ENCODE results near the gene ZNF502. TPM values are rescaled to one million over a fixed set of nuclear protein-coding genes. Genes with fewer than 3 reads are reported as not detected.

The ZNF502 gene
- total RNA-seq, 1 donor from 2014 or later = not detected

- H3K4me1 Mint-ChIP-seq (ENCODE audit: low read depth) = no peaks in the 10 kb centered on the region
- peaks cover 28% of the 10 kb centered on the region for H3K36me3 Mint-ChIP-seq (ENCODE audit: insufficient read depth)
- no peak for DNase-seq (ENCODE audit: low spot score, unreplicated experiment)
- no peaks in the 10 kb centered on the region for H3K27me3 Mint-ChIP-seq
- no peak overlapping the region for H3K4me3 Mint-ChIP-seq (ENCODE audit: low read depth)
- TF ChIP-seq CTCF (IDR thresholded peaks at IDR 0.05; ENCODE audit: unreplicated experiment) = no peak
- H3K27ac Mint-ChIP-seq = no peak overlapping the region
- peaks cover 24% of the 10 kb centered on the region for H3K9me3 Mint-ChIP-seq (ENCODE audit: low read depth)
These were observed 33.9 kb upstream of the ZNF502 start for GRCh38 chr3:44678480-44679116.

GRCh38 chr3:44680921-44681455, 31.5 kb upstream of the ZNF502 start:
- TF ChIP-seq CTCF (IDR thresholded peaks at IDR 0.05; ENCODE audit: unreplicated experiment) = no peak
- no peak for DNase-seq (ENCODE audit: low spot score, unreplicated experiment)
- Mint-ChIP-seq H3K27me3 (no peaks in the 10 kb centered on the region), H3K4me1 (ENCODE audit: low read depth) (peaks cover 3% of the 10 kb centered on the region), H3K4me3 (ENCODE audit: low read depth) (no peak overlapping the region), H3K9me3 (ENCODE audit: low read depth) (peaks cover 27% of the 10 kb centered on the region), H3K36me3 (ENCODE audit: insufficient read depth) (peaks cover 43% of the 10 kb centered on the region), H3K27ac (no peak overlapping the region)

- TF ChIP-seq CTCF (IDR thresholded peaks at IDR 0.05; ENCODE audit: unreplicated experiment) = no peak
- Mint-ChIP-seq H3K4me3 (ENCODE audit: low read depth) (no peak overlapping the region), H3K9me3 (ENCODE audit: low read depth) (peaks cover 36% of the 10 kb centered on the region), H3K27ac (no peak overlapping the region), H3K27me3 (peaks cover 8% of the 10 kb centered on the region), H3K36me3 (ENCODE audit: insufficient read depth) (peaks cover 43% of the 10 kb centered on the region), H3K4me1 (ENCODE audit: low read depth) (peaks cover 3% of the 10 kb centered on the region)
- no peak for DNase-seq (ENCODE audit: low spot score, unreplicated experiment)
These were observed 30.1 kb upstream of the ZNF502 start for GRCh38 chr3:44682182-44682896.

- Mint-ChIP-seq H3K4me1 (ENCODE audit: low read depth) (peaks cover 3% of the 10 kb centered on the region), H3K9me3 (ENCODE audit: low read depth) (peaks cover 45% of the 10 kb centered on the region), H3K4me3 (ENCODE audit: low read depth) (peak overlapping the region; percentile 84), H3K27ac (peak overlapping the region; percentile 84), H3K27me3 (peaks cover 21% of the 10 kb centered on the region), H3K36me3 (ENCODE audit: insufficient read depth) (peaks cover 42% of the 10 kb centered on the region)
- peak; percentile 48 for DNase-seq (ENCODE audit: low spot score, unreplicated experiment)
- TF ChIP-seq CTCF (IDR thresholded peaks at IDR 0.05; ENCODE audit: unreplicated experiment) = no peak
These were observed 27.2 kb upstream of the ZNF502 start for GRCh38 chr3:44685128-44685800.

- TF ChIP-seq CTCF (IDR thresholded peaks at IDR 0.05; ENCODE audit: unreplicated experiment) = no peak
- H3K27me3 Mint-ChIP-seq = peaks cover 29% of the 10 kb centered on the region
- no peak overlapping the region for H3K27ac Mint-ChIP-seq
- H3K36me3 Mint-ChIP-seq (ENCODE audit: insufficient read depth) = peaks cover 23% of the 10 kb centered on the region
- peaks cover 3% of the 10 kb centered on the region for H3K4me1 Mint-ChIP-seq (ENCODE audit: low read depth)
- peaks cover 34% of the 10 kb centered on the region for H3K9me3 Mint-ChIP-seq (ENCODE audit: low read depth)
- H3K4me3 Mint-ChIP-seq (ENCODE audit: low read depth) = no peak overlapping the region
- no peak for DNase-seq (ENCODE audit: low spot score, unreplicated experiment)
These were observed 24.6 kb upstream of the ZNF502 start for GRCh38 chr3:44687898-44688297.
